Colonic mucosa (tissue), 4 donors: Measurements from ENCODE around the gene POU2F2. TPM values are rescaled to one million over a fixed set of nuclear protein-coding genes. Genes with fewer than 3 reads are reported as not detected.
A peak's percentile ranks its signal among the peaks of the same experiment; 100 is the strongest.

ENCODE experiments used
- DNase-seq: peaks from one replicate; pipeline ENCODE4 v3.0.0-alpha.2; 2020
- H3K27ac ChIP-seq: fragments of 200-600 bp; one replicate; pipeline ENCODE4 v1.8.0; 2021
- H3K27me3 ChIP-seq: fragments of 200-600 bp; one replicate; pipeline ENCODE4 v1.8.0; 2021
- H3K36me3 ChIP-seq: fragments of 200-600 bp; one replicate; pipeline ENCODE4 v1.8.0; 2021
- H3K4me1 ChIP-seq: fragments of 200-600 bp; one replicate; pipeline ENCODE4 v1.8.0; 2021; ENCODE audit warnings: mild to moderate bottlenecking
- H3K4me3 ChIP-seq: fragments of 200-600 bp; one replicate; pipeline ENCODE4 v1.8.0; 2021
- H3K9ac ChIP-seq, 2 donors: one replicate each; pipeline ENCODE4 v1.7.0; 2013; ENCODE audit warnings: control low read depth in 2 of 2, low read depth in 2 of 2, low read length in 2 of 2
- H3K9me3 ChIP-seq: fragments of 200-600 bp; one replicate; pipeline ENCODE4 v1.8.0; 2021
- CTCF ChIP-seq: fragments of 200-600 bp; IDR thresholded peaks from one replicate; pipeline ENCODE4 v1.8.0; 2022; ENCODE audit warnings: antibody characterized with exemption, mild to moderate bottlenecking
- intact Hi-C: fragments of 100-400 bp; cut with DNase I; formaldehyde crosslinking; loops from one replicate; pipeline ENCODE4 v1.14.1; 2022
- total RNA-seq, 2 donors: library from RNA; stranded (reverse); fragmentation: NEBNext Ultra II Directional in 1 of 2; extraction: Animal tissue kit (Norgen Biotek cat#: 25700) in 1 of 2; gene quantifications; one replicate each; pipeline ENCODE4 v1.2.1, GENCODE V29; 2021
- donor health status: healthy.
- donor health status: DM: no; HTN: no; CAD: no.
- donor health status: DM: no; HTN: no; CAD: no.

POU2F2 gene
- total RNA-seq, 2 donors from 2014 or later = 2.1 to 4.0 TPM

- no peak for TF ChIP-seq CTCF
- Histone ChIP-seq H3K27ac (no peak overlapping the region), H3K4me1 (no peaks in the 10 kb centered on the region), H3K36me3 (no peaks in the 10 kb centered on the region), H3K27me3 (no peaks in the 10 kb centered on the region), H3K9me3 (no peaks in the 10 kb centered on the region), H3K9ac (no peak overlapping the region), H3K4me3 (no peak overlapping the region)
- intact Hi-C loops = no loop called here
- no peak for DNase-seq
These were observed 79.0 kb downstream of the POU2F2 start for GRCh38 chr19:42053037-42053935.

DNA sequence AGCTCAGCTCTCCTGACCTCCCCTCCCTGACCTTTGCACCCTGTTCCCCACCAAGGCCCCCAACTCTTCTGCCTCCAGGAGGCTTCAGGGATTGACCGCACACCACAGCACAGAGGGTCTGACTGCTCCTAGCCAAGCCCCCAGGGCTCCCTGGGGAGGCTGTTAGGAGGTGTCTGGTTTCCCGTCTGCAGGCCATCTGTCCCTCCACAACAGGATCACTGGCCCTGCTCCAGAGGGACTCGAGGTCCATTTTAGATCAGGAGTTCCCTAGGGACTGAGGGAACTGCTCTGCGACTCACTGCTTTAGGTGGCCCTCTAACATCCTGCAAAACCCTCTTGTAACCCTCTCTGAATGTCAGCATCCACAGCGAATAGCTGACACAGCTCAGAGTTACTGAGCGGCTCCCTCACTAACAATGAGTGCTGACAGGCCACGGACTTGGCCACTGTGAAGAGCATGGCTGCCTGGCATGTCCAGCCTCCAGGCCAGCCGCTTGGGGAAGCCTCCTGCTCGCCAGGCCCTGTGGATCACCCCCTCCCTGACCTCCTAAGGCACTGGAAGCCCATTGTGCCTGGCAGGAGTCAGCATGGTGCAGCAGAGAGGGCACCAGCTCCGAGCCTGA is 79.9 kb downstream of the POU2F2 start:
- H3K9ac ChIP-seq = no peak overlapping the region
- no peaks in the 10 kb centered on the region for H3K27me3 ChIP-seq
- no peak for TF ChIP-seq CTCF
- no peak for DNase-seq
- intact Hi-C loops = no loop called here
- no peaks in the 10 kb centered on the region for H3K4me1 ChIP-seq
- no peaks in the 10 kb centered on the region for H3K36me3 ChIP-seq
- H3K4me3 ChIP-seq = no peak overlapping the region
- H3K27ac ChIP-seq = no peak overlapping the region
- no peaks in the 10 kb centered on the region for H3K9me3 ChIP-seq

GRCh38 chr19:42051166-42052115 is 80.8 kb downstream of the POU2F2 start:
- no peak overlapping the region for H3K27ac ChIP-seq
- H3K27me3 ChIP-seq = no peaks in the 10 kb centered on the region
- intact Hi-C loops = no loop called here
- no peaks in the 10 kb centered on the region for H3K36me3 ChIP-seq
- no peak overlapping the region for H3K9ac ChIP-seq
- DNase-seq = no peak
- no peak for TF ChIP-seq CTCF
- H3K4me3 ChIP-seq = no peak overlapping the region
- H3K4me1 ChIP-seq = no peaks in the 10 kb centered on the region
- no peaks in the 10 kb centered on the region for H3K9me3 ChIP-seq

- Histone ChIP-seq H3K27ac (peak overlapping the region; percentile 61), H3K27me3 (no peaks in the 10 kb centered on the region), H3K9me3 (no peaks in the 10 kb centered on the region), H3K4me3 (peak overlapping the region; percentile 3), H3K4me1 (no peaks in the 10 kb centered on the region), H3K9ac (no peak overlapping the region), H3K36me3 (no peaks in the 10 kb centered on the region)
- peak; percentile 64 for DNase-seq
- no peak for TF ChIP-seq CTCF
- intact Hi-C loops = no loop called here
These were observed 83.3 kb downstream of the POU2F2 start for GRCh38 chr19:42048992-42049391.

DNA sequence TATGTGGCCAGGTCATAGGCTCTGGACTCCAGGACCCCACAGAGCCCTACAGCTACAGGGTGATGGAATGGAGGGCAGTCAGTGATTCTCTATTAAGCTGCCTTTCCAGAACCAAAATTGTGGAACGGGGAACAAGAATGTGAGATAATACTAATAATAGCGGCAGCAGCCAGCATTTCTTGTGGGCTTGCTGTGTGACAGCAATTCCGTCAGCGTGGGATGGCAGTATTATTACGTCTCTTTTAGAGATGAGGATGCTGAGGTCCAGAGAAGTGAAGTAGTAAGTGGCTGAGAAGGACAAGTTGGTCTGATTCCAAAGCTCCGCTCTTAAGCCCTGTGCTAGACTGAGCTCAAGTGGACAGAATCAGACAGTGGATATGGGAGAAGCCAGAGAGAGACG is 86.7 kb downstream of the POU2F2 start:
- TF ChIP-seq CTCF = no peak
- Histone ChIP-seq H3K4me1 (no peaks in the 10 kb centered on the region), H3K4me3 (no peak overlapping the region), H3K27ac (no peak overlapping the region), H3K9me3 (no peaks in the 10 kb centered on the region), H3K36me3 (no peaks in the 10 kb centered on the region), H3K9ac (no peak overlapping the region), H3K27me3 (no peaks in the 10 kb centered on the region)
- DNase-seq = no peak
- intact Hi-C loops = no loop called here
